HG02623 (cell line): ENCODE measurements around the gene OCEL1.
"Not testable (repeated sequence)": the region's sequence is repeated elsewhere in the genome, so short reads cannot be mapped to it uniquely, and the experiment has no call there.

ENCODE experiments used
- ATAC-seq: cut with Tn5 transposase; IDR thresholded peaks from one replicate; pipeline ENCODE4 v1.9.1; 2021; ENCODE audit warnings: moderate library complexity; ENCODE audit not compliant: unreplicated experiment

OCEL1 gene

DNA sequence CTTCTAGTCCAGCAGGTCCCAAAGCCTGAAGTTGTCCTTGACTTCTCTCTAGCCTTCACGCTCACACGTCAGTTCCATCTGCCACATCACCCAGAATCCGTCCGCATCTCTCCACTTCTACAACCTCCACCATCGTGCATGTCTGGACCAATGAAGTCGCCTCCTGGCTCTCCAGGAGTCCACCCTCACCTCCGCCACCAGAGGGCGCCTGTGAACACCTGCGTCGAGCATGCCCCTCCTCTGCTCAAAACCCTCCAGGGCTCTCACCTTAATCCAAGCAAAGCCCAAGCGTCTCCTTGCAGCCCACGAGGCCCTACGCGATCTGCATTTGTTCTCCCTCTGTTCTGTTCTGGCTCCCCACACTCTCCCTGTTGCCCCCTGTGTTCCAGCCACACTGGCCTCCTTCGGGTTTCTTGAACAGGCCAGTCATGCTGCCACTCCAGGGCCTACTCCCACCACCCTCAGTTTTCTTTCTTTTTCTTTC, 34.9 kb downstream of the OCEL1 start:
- peak; percentile 50 for ATAC-seq

DNA sequence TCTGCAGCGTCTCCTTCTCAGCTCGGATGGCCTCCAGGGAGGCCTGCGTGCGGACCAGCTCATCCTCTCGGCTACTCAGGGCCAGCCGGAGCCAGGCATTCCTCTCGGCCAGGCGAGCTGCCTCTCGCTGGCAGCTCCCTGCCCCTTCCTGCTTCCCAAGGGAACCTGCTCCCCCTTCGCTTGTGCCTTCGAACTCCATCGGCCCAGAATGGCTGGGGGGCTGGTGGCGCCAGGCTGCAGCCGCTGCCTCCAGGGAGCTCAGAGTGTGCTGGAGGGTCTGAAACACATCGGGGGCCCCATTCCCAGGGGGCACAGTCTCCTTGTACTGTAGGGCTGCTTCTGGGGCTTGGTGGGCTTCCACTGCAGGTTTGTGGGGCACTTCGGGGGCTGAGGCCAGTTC, 36.5 kb downstream of the OCEL1 start:
- ATAC-seq = no peak

DNA sequence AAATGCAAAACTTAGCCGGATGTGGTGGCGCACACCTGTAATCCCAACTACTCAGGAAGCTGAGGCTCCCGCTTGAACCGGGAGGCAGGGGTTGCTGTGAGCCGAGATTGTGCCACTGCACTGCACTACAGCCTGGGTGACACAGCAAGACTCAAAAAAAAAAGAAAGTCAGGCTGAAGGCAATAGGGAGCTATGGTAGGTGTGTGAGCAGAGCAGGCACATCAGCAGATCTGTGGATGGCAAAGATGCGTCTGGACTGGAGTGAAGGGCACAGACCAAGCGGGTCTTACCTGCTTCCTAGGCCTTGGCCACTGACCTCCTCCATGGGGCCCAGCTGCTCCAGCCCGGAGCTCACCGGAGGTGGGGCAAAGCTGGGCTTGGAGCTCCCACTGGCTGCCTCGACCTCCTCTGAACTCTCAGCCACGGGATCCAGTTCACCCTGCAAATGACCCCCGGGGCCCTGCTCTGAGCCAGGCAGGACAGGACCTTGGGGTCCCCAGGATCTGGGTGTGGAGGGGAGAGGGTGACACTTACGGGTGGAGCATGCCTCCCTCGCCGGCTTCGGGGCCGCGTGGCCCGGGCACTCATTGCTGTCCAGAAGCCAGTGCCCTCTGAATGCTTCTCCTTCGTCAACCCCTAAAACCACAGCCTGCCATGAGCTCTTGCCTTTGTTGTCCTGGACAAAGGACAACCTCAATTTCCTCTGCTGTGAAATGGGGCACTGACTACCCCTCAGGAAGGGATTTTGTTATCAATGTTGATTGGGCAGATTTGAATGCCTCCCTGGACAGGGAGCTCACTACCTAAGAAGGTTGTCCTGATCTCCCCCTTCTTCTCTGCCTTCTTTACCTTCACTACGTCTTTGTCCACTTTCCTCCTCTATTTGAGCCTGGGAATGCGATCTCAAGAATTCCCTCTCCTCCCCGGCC, 38.0 kb downstream of the OCEL1 start:
- no peak for ATAC-seq

DNA sequence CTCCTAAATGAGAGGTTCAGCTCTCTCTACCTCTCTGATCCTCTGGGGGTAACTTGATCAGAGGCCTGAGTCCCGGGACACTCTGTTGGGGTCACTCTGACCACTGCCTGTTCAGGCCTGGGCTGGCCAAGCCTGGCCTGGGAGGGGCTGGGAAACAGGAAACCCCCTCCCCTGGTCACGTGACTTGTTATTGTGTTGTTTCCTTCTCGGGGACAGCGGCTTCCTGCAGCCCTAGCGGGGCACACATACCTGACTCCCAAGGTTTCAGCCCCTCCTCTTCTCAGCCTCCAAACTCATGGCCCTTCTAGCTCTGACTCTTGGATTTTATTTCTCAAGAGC, 38.6 kb downstream of the OCEL1 start, which contains the start of gene USHBP1:
Gene USHBP1, minus strand, starts transcription at position 105 of the 339 bp plus-strand sequence. CDS start 446 bp downstream, outside the sequence.
- no peak for ATAC-seq

DNA sequence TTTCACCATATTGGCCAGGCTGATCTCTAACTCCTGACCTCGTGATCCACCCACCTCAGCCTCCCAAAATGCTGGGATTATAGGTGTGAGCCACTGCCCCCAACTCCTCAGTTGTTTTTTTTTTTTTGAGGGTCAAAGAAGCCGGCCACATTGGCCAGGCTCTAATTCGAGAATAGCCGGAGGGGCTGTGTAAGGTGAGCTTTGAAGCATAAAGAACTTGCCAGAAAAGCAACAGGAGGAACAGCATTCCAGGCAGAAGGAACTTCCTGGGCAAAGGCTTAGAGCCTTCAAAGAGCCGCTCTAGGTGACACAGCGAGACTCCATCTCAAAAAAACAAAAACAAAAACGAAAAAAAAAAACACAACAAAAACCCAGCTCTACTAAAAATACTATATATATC, 40.0 kb downstream of the OCEL1 start:
- ATAC-seq = no peak

DNA sequence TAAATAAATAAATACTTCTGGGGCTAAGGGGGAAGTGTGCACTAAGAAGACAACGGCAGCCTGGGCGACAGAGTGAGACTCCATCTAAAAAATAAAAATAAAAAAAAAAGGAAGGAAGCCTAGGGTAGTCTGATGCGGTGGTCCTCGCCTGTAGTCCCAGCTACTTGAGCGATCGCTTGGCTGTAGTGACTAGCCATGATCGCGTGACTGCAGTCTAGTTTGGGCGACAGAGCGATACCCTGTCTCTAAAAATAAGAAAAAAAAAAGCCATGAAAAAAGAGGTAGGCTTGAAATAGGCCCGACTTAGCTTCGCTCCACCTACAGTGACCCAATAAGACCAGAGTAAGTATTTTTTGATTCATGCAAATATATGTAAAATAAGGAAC, 40.6 kb downstream of the OCEL1 start:
- ATAC-seq = no peak

DNA sequence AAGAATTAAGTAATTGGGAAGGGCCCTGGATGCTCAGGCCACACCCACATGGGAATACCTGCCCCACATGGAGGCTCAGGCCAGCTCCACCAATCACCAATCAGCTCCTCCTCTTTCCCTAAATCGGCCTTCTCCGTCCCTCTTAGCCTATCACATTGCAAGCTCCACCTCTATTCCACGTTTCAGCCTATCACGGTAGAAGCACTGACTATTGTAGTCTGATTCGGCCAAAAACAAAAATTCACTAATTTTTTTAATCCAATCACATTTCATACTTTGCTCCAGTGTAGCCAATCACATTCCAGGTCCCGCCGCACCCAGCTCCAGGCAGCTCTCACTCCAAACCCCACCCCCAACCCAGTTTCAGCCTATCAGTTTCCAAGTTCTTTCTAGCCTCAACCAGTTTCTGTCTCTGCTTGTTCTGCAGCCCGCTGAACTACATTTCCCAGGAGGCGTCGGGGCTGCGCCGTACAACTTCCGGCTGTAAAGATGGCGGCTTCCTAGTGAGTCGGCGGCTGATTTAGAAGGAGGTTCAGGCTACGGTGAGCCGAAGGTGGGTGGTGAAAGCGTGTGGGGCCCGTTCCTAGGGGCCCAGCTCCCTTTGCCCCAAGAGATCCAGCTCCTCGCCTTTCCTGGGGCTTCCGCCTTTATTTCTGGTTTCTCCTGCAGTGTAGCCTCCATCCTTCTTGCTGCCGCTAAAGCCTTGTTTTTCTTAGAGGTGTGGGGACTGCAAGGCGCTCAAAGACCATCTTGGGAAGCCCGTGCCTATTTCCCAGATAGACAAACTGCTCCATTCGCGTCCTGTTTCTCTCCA, 41.2 kb downstream of the OCEL1 start, which contains the start of gene BABAM1:
Gene BABAM1, plus strand, starts transcription at position 469 of the 814 bp plus-strand sequence. CDS start 1,364 bp downstream, outside the sequence.
- peak; percentile 88 for ATAC-seq

DNA sequence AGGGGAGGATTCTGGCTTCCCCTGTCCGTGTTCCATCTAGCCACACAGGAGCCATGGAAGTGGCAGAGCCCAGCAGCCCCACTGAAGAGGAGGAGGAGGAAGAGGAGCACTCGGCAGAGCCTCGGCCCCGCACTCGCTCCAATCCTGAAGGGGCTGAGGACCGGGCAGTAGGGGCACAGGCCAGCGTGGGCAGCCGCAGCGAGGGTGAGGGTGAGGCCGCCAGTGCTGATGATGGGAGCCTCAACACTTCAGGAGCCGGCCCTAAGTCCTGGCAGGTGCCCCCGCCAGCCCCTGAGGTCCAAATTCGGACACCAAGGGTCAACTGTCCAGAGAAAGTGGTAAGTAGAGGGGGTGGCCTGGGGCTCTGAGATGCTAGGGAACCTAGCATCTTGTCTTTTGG, 42.7 kb downstream of the OCEL1 start:
- ATAC-seq = no peak

DNA sequence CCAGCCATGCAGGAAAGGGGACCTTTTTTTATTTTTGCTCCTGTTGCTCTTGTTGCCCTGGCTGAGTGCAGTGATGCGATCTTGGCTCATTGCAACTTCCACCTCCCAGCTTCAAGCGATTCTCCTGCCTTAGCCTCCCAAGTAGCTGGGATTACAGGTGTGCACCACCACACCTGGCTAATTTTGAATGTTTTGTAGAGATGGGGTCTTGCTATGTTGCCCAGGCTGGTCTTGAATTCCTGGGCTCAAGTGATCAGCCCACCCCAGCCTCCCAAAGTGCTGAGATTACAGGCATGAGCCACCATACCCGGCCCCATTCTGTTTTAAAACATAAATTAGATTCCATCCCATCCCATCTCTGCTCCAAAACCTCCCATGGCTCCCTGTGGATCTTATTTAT, 48.9 kb downstream of the OCEL1 start:
- not testable (repeated sequence) for ATAC-seq

DNA sequence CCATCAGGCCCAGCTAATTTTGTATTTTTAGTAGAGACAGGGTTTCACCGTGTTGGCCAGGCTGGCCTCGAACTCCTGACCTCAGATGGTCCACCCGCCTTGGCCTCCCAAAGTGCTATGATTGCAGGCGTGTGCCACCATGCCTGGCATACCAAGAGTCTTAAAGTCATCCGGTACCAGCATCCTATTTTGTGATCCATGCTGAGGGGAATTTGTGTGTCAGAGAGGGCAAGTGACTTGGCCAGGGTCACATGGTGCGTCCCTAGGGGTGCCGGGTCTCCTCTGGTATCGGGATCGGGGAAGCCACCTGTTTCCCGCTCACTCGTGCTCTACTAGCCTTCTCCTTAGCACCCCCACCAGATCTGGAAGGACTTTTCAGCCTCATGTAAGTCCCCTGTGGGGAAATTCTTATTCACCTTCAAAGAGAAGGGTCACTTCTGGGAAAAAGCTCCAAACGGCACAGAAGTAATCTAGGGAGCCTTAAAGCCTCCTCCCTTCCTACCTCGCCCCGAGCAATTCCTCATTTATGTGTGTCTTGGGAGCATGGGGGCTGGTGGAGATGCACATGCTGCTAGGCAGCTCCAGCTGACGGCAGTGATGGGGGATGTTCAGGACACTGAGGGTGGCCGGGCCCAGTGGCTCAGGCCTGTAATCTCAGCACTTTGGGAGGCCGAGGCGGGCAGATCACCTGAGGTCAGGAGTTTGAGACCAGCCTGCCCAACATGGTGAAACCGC, 49.6 kb downstream of the OCEL1 start:
- ATAC-seq = no peak
